Spleen (tissue), 11 donors: ENCODE measurements around the gene FAM114A1. TPM values are rescaled to one million over a fixed set of nuclear protein-coding genes. Genes with fewer than 3 reads are reported as not detected.

Experiments
- DNase-seq: peaks from one replicate; pipeline ENCODE4 v3.0.0-alpha.2; 2020
- H3K27ac ChIP-seq, 8 donors: fragments of 200-600 bp; sonication (generic) in 7 of 8; 1 replicate in 4 of 8; 2 replicates in 4 of 8; pipeline versions ENCODE4 v1.5.0 to v1.8.0; 2016 to 2021; ENCODE audit warnings: inconsistent platforms in 4 of 8, mild to moderate bottlenecking in 4 of 8, moderate library complexity in 1 of 8
- H3K27me3 ChIP-seq, 7 donors: fragments of 200-600 bp; sonication (generic) in 6 of 7; replicated peaks in 1 of 7; 1 replicate in 4 of 7; 2 replicates in 3 of 7; pipeline versions ENCODE4 v1.5.0 to v1.8.0; 2016 to 2021; ENCODE audit warnings: inconsistent platforms in 3 of 7, mild to moderate bottlenecking in 1 of 7
- H3K36me3 ChIP-seq, 6 donors: fragments of 200-600 bp; sonication (generic) in 5 of 6; 1 replicate in 4 of 6; 2 replicates in 2 of 6; pipeline versions ENCODE4 v1.5.0 to v1.8.0; 2016 to 2021; ENCODE audit warnings: inconsistent platforms in 2 of 6
- H3K4me1 ChIP-seq, 6 donors: fragments of 200-600 bp; sonication (generic) in 5 of 6; 1 replicate in 3 of 6; 2 replicates in 3 of 6; pipeline versions ENCODE4 v1.5.0 to v1.8.0; 2016 to 2021; ENCODE audit warnings: inconsistent platforms in 3 of 6
- H3K4me3 ChIP-seq, 8 donors: fragments of 200-600 bp; sonication (generic) in 7 of 8; 1 replicate in 4 of 8; 2 replicates in 4 of 8; pipeline versions ENCODE4 v1.5.0 to v1.8.0; 2016 to 2021; ENCODE audit warnings: inconsistent platforms in 4 of 8, mild to moderate bottlenecking in 4 of 8, moderate library complexity in 2 of 8
- H3K9me3 ChIP-seq, 8 donors: fragments of 200-600 bp; sonication (generic) in 7 of 8; 1 replicate in 4 of 8; 2 replicates in 4 of 8; pipeline versions ENCODE4 v1.5.0 to v1.8.0; 2016 to 2021; ENCODE audit warnings: inconsistent platforms in 4 of 8
- POLR2A ChIP-seq, 3 donors: fragments of 450-650 bp; IDR thresholded peaks; one replicate each; pipeline ENCODE4 v1.5.1; 2017; ENCODE audit warnings: antibody characterized with exemption in 3 of 3, mild to moderate bottlenecking in 1 of 3
- POLR2AphosphoS5 ChIP-seq, 3 donors: sonication (generic); formaldehyde crosslinking; IDR thresholded peaks; one replicate each; pipeline ENCODE4 v1.5.1; 2017; ENCODE audit warnings: antibody characterized with exemption in 3 of 3
- WGBS, 5 donors: extraction: QIAGEN DNeasy Blood & Tissue Kit in 3 of 5; methylation state at CpG; one replicate each; pipeline versions ENCODE4 v1.1.5 to v1.1.7; 2013 to 2018; 5-methylcytosine and 5-hydroxymethylcytosine counted together
- intact Hi-C: fragments of 100-400 bp; cut with DNase I; formaldehyde crosslinking; loops from one replicate; pipeline ENCODE4 v1.15.0; 2023; ENCODE audit warnings: low total_unique reads
- polyA plus RNA-seq, 3 donors: library from polyadenylated mRNA; stranded (reverse); fragments of 200-250 nt; gene quantifications; one replicate each; pipeline ENCODE4 v1.2.1, GENCODE V29; 2013
- total RNA-seq, 7 donors: library from RNA; depleted of rRNA in 3 of 7; stranded (reverse); fragments of >200 nt in 3 of 7; fragmentation: NEBNext Ultra II Directional in 4 of 7; extraction: Animal tissue kit (Norgen Biotek cat#: 25700) in 4 of 7; gene quantifications; one replicate each; pipeline versions ENCODE4 v1.1.0 to v1.2.1, GENCODE V29; 2016 to 2021
- TF ChIP-seq, protein P1 (sequence below), 11 experiments: fragments of 200-600 bp in 7 of 11; fragments of 450-650 bp in 4 of 11; sonication (generic) in 4 of 11; IDR thresholded peaks in 8 of 11; conservative IDR thresholded peaks in 3 of 11; 1 replicate in 7 of 11; 2 replicates in 4 of 11; pipeline versions ENCODE4 v1.4.0 to v1.8.0; 2016 to 2021; ENCODE audit warnings: antibody characterized with exemption in 11 of 11, inconsistent platforms in 4 of 11, mild to moderate bottlenecking in 1 of 11
- donor health status: healthy with polysubstance abuse.
- donor health status: DM: no; HTN: no; CAD: no; lungs with moderate emphysema.
- donor health status: DM: no; HTN: no; CAD: no.
- donor health status: Bipolar disorder and iron deficiency.
- donor health status: healthy.
- donor health status: DM: no; HTN: no; CAD: no.
- donor health status: DM: yes; HTN: yes; CAD: no.

Gene FAM114A1
- total and polyA plus RNA-seq, 10 donors: 3.9 to 50.2 (median 24.1) TPM

- WGBS, 5 donors: 58 to 71% (median 65%) methylated on average over 5 of the region's 5 CpGs
- H3K9me3 ChIP-seq: no peaks in the 10 kb centered on the region
- intact Hi-C loops: no loop called here
- peaks cover 0 to 10% (median 0%) of the 10 kb centered on the region in 6 donors for H3K36me3 ChIP-seq
- TF ChIP-seq POLR2A (IDR thresholded peaks at IDR 0.05) (no peak), POLR2AphosphoS5 (IDR thresholded peaks at IDR 0.05) (no peak)
- TF ChIP-seq, protein P1, sequence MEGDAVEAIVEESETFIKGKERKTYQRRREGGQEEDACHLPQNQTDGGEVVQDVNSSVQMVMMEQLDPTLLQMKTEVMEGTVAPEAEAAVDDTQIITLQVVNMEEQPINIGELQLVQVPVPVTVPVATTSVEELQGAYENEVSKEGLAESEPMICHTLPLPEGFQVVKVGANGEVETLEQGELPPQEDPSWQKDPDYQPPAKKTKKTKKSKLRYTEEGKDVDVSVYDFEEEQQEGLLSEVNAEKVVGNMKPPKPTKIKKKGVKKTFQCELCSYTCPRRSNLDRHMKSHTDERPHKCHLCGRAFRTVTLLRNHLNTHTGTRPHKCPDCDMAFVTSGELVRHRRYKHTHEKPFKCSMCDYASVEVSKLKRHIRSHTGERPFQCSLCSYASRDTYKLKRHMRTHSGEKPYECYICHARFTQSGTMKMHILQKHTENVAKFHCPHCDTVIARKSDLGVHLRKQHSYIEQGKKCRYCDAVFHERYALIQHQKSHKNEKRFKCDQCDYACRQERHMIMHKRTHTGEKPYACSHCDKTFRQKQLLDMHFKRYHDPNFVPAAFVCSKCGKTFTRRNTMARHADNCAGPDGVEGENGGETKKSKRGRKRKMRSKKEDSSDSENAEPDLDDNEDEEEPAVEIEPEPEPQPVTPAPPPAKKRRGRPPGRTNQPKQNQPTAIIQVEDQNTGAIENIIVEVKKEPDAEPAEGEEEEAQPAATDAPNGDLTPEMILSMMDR (IDR thresholded peaks at IDR 0.05 in 8 of 11, conservative IDR thresholded peaks at IDR 0.05 in 3 of 11): no peak
- peaks cover 0 to under 1% (median 0%) of the 10 kb centered on the region in 7 donors for H3K27me3 ChIP-seq
- no peak overlapping the region for H3K4me3 ChIP-seq
- H3K27ac ChIP-seq: peak overlapping the region in 6 of 8 donors; percentile 3 to 57 (median 36)
- DNase-seq: no peak
- H3K4me1 ChIP-seq: peaks cover 0 to 34% (median 19%) of the 10 kb centered on the region in 6 donors
Measured at GRCh38 chr4:38873290-38873944, 5.8 kb downstream of the FAM114A1 start.

GRCh38 chr4:38876636-38877035 lies 9.0 kb downstream of the FAM114A1 start:
- Histone ChIP-seq H3K9me3 (no peaks in the 10 kb centered on the region), H3K4me1 (peaks cover 0 to 11% (median 3%) of the 10 kb centered on the region in 6 donors), H3K36me3 (peaks cover 0 to 37% (median 2%) of the 10 kb centered on the region in 6 donors), H3K27me3 (no peaks in the 10 kb centered on the region), H3K4me3 (no peak overlapping the region), H3K27ac (no peak overlapping the region)
- TF ChIP-seq, protein P1 (IDR thresholded peaks at IDR 0.05 in 8 of 11, conservative IDR thresholded peaks at IDR 0.05 in 3 of 11): no peak
- no peak for TF ChIP-seq POLR2AphosphoS5 (IDR thresholded peaks at IDR 0.05)
- no peak for TF ChIP-seq POLR2A (IDR thresholded peaks at IDR 0.05)
- WGBS, 5 donors: 85 to 95% (median 93%) methylated on average over 2 of the region's 2 CpGs
- DNase-seq: no peak
- intact Hi-C loops: no loop called here

- intact Hi-C loops: no loop called here
- Histone ChIP-seq H3K4me1 (peaks cover 0 to 6% (median under 1%) of the 10 kb centered on the region in 6 donors), H3K27ac (no peak overlapping the region), H3K9me3 (no peaks in the 10 kb centered on the region), H3K27me3 (no peaks in the 10 kb centered on the region), H3K36me3 (peaks cover 0 to 31% (median 0%) of the 10 kb centered on the region in 6 donors), H3K4me3 (no peak overlapping the region)
- no peak for TF ChIP-seq POLR2AphosphoS5 (IDR thresholded peaks at IDR 0.05)
- 93 to 100% (median 96%) methylated on average over 4 of the region's 4 CpGs for WGBS, 5 donors
- DNase-seq: no peak
Measured at GRCh38 chr4:38884254-38884653, 16.6 kb downstream of the FAM114A1 start.

GRCh38 chr4:38889143-38889542 lies 21.5 kb downstream of the FAM114A1 start:
- Histone ChIP-seq H3K4me1 (peaks cover 0 to 14% (median 3%) of the 10 kb centered on the region in 6 donors), H3K27me3 (no peaks in the 10 kb centered on the region), H3K36me3 (peaks cover 0 to 14% (median 0%) of the 10 kb centered on the region in 6 donors), H3K4me3 (no peak overlapping the region), H3K9me3 (no peaks in the 10 kb centered on the region), H3K27ac (peak overlapping the region in 3 of 8 donors; percentile 5 to 26 (median 19))
- intact Hi-C loops: no loop called here
- 80 to 85% (median 81%) methylated on average over 1 of the region's 1 CpG for WGBS, 5 donors
- TF ChIP-seq POLR2AphosphoS5 (IDR thresholded peaks at IDR 0.05) (no peak), POLR2A (IDR thresholded peaks at IDR 0.05) (no peak)
- TF ChIP-seq, protein P1 (IDR thresholded peaks at IDR 0.05 in 8 of 11, conservative IDR thresholded peaks at IDR 0.05 in 3 of 11): no peak
- DNase-seq: no peak
